SK-N-SH (cell line): ENCODE data around the gene RTF2.

ENCODE experiments used
- CTCF ChIP-seq: fragments of 200-600 bp; sonication (generic); IDR thresholded peaks from 2 replicates; pipeline ENCODE4 v1.6.1; 2017; ENCODE audit warnings: antibody characterized with exemption, mild to moderate bottlenecking, moderate library complexity
- JUND ChIP-seq: IDR thresholded peaks from 2 replicates; pipeline ENCODE4 v1.4.0; 2012
- SMC3 ChIP-seq: IDR thresholded peaks from 2 replicates; pipeline ENCODE4 v1.6.1; 2012; ENCODE audit warnings: low read depth, low read length, improper control_type of control experiment
- USF1 ChIP-seq: IDR thresholded peaks from 2 replicates; pipeline ENCODE4 v1.4.0; 2012; ENCODE audit warnings: low read depth, borderline replicate concordance

GRCh38 chr20:56540415-56540814 is 72.0 kb downstream of the RTF2 start:
- TF ChIP-seq SMC3 (no peak), JUND (no peak), USF1 (no peak), CTCF (no peak)
